ENCODE data around the gene DENND2D.

Gene DENND2D

GRCh38 chr1:111145963-111146768, 54.3 kb downstream of the DENND2D start:
- no peaks in the 10 kb centered on the region for H3K27me3 ChIP-seq (ENCODE audit: insufficient read depth, low read depth, severe bottlenecking)
- TF ChIP-seq CTCF (IDR thresholded peaks at IDR 0.05; ENCODE audit: low read depth, low read length): no peak
- no peak for DNase-seq
- H3K9me3 ChIP-seq (ENCODE audit: severe bottlenecking): no peaks in the 10 kb centered on the region
- H3K36me3 ChIP-seq: peaks cover 28% of the 10 kb centered on the region
- no peak overlapping the region for H3K4me3 ChIP-seq (ENCODE audit: low read depth, low read length)
- no peak overlapping the region for H3K27ac ChIP-seq

- no peak overlapping the region for H3K4me3 ChIP-seq (ENCODE audit: low read depth, low read length)
These were observed 54.9 kb downstream of the DENND2D start for GRCh38 chr1:111145542-111145941.

GRCh38 chr1:111142356-111142975, 58.0 kb downstream of the DENND2D start:
- Histone ChIP-seq H3K4me3 (ENCODE audit: low read depth, low read length) (no peak overlapping the region), H3K27me3 (ENCODE audit: insufficient read depth, low read depth, severe bottlenecking) (no peaks in the 10 kb centered on the region), H3K36me3 (peaks cover 9% of the 10 kb centered on the region), H3K27ac (no peak overlapping the region), H3K9me3 (ENCODE audit: severe bottlenecking) (no peaks in the 10 kb centered on the region)
- TF ChIP-seq CTCF (IDR thresholded peaks at IDR 0.05; ENCODE audit: low read depth, low read length): no peak
- DNase-seq: peak; percentile 14

More at GRCh38 chr1:111145542-111145941, 54.9 kb downstream of the DENND2D start:
- Histone ChIP-seq H3K36me3 (peaks cover 28% of the 10 kb centered on the region), H3K9me3 (ENCODE audit: severe bottlenecking) (no peaks in the 10 kb centered on the region), H3K27me3 (ENCODE audit: insufficient read depth, low read depth, severe bottlenecking) (no peaks in the 10 kb centered on the region), H3K27ac (no peak overlapping the region)
- TF ChIP-seq CTCF (IDR thresholded peaks at IDR 0.05; ENCODE audit: low read depth, low read length): no peak
- DNase-seq: no peak

- Histone ChIP-seq H3K36me3 (peaks cover 12% of the 10 kb centered on the region), H3K27me3 (ENCODE audit: insufficient read depth, low read depth, severe bottlenecking) (no peaks in the 10 kb centered on the region), H3K4me3 (ENCODE audit: low read depth, low read length) (peak overlapping the region; percentile 86), H3K9me3 (ENCODE audit: severe bottlenecking) (no peaks in the 10 kb centered on the region), H3K27ac (no peak overlapping the region)
- TF ChIP-seq CTCF (IDR thresholded peaks at IDR 0.05; ENCODE audit: low read depth, low read length): no peak
- DNase-seq: no peak
These were observed 58.9 kb downstream of the DENND2D start for GRCh38 chr1:111141245-111142220.

GRCh38 chr1:111140680-111140967, 59.8 kb downstream of the DENND2D start:
- Histone ChIP-seq H3K27ac (peak overlapping the region; percentile 93), H3K36me3 (peaks cover 18% of the 10 kb centered on the region), H3K9me3 (ENCODE audit: severe bottlenecking) (no peaks in the 10 kb centered on the region), H3K27me3 (ENCODE audit: insufficient read depth, low read depth, severe bottlenecking) (no peaks in the 10 kb centered on the region), H3K4me3 (ENCODE audit: low read depth, low read length) (peak overlapping the region; percentile 86)
- DNase-seq: no peak
- no peak for TF ChIP-seq CTCF (IDR thresholded peaks at IDR 0.05; ENCODE audit: low read depth, low read length)
